Measurements from ENCODE around the gene IDUA. TPM values are rescaled to one million over a fixed set of nuclear protein-coding genes. Genes with fewer than 3 reads are reported as not detected.

The IDUA gene
- total RNA-seq, 3 donors from 2014 or later (not counting 1 experiment from before 2014, with no cell fraction given): 38.7 to 43.6 (median 43.0) TPM

DNA sequence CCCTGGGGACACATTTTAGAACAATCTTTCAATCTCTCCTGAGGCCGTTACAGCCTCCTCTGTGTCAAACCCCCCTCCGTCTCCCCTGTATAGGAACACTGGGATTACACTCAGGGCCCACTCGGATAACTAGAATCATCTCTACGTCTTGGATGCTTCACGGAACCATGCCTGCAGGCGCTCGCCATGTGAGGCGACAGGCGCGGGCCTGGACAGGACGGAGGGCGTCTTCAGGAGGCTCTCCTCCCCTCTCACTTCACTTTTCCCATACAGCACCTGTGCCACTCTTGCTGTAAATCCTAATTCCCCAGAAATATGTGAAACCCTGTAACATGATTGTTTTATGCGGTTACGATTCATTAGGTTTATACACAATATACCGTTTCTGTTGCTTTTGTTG, 4.0 kb upstream of the IDUA start:
- Mint-ChIP-seq H3K27ac (no peak overlapping the region), H3K9me3 (no peaks in the 10 kb centered on the region), H3K27me3 (ENCODE audit: low read depth in 2 of 2) (no peaks in the 10 kb centered on the region), H3K4me3 (no peak overlapping the region), H3K36me3 (no peaks in the 10 kb centered on the region), H3K4me1 (peaks cover 23 to 29% of the 10 kb centered on the region in 2 donors)
- DNase-seq (no peak), ATAC-seq (no peak)
- peaks cover 36% of the 10 kb centered on the region for H3K4me1 ChIP-seq (ENCODE audit: control insufficient read depth, insufficient read depth, low read length)
- intact Hi-C loops (cut with micrococcal nuclease): no loop called here
- H3K27ac ChIP-seq (ENCODE audit: low read length): no peak overlapping the region
- no peak overlapping the region for H3K4me3 ChIP-seq (ENCODE audit: low read length)
- WGBS (ENCODE audit: insufficient coverage): 96% methylated on average over 15 of the region's 15 CpGs
- TF ChIP-seq, protein P1, sequence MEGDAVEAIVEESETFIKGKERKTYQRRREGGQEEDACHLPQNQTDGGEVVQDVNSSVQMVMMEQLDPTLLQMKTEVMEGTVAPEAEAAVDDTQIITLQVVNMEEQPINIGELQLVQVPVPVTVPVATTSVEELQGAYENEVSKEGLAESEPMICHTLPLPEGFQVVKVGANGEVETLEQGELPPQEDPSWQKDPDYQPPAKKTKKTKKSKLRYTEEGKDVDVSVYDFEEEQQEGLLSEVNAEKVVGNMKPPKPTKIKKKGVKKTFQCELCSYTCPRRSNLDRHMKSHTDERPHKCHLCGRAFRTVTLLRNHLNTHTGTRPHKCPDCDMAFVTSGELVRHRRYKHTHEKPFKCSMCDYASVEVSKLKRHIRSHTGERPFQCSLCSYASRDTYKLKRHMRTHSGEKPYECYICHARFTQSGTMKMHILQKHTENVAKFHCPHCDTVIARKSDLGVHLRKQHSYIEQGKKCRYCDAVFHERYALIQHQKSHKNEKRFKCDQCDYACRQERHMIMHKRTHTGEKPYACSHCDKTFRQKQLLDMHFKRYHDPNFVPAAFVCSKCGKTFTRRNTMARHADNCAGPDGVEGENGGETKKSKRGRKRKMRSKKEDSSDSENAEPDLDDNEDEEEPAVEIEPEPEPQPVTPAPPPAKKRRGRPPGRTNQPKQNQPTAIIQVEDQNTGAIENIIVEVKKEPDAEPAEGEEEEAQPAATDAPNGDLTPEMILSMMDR (IDR thresholded peaks at IDR 0.05): no peak
- H3K27me3 ChIP-seq (ENCODE audit: control insufficient read depth, insufficient read depth, low read length): no peaks in the 10 kb centered on the region
- H3K9me3 ChIP-seq (ENCODE audit: control insufficient read depth, insufficient read depth, low read length): no peaks in the 10 kb centered on the region
- H3K36me3 ChIP-seq (ENCODE audit: control insufficient read depth, insufficient read depth, low read length): no peaks in the 10 kb centered on the region

DNA sequence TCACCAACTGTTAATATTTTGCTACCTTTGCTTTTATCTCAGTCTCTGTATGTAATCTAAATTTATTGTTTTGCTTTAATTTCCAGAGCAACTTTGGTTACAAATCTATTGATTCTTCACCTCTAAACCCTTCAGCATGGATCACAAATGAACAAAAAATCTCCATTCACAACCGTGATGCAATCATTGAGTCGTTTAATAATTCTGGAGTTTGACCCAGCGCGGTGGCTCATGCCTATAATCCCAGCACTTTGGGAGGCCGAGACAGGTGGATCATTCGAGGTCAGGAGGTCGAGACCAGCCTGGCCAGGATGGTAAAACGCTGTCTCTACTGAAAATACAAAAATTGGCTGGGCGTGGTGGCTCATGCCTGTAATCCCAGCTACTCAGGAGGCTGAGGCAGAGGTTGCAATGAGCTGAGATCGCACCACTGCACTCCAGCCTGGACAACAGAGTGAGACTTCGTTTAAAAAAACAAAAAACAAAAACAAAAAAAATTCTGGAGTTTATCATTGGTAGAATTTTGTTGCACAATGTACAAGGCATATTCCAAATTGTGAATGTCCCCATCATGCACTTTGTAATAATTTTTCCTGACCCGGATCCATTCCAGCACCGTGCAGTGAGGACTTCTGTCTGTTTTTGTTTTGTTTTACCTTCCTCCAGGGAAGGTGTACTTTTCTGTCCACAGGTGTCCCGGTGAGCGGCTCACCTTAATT, 2.3 kb upstream of the IDUA start:
- intact Hi-C loops (cut with micrococcal nuclease): loop anchor here (1.0 kb wide), 1 partner anchor 11 kb away; the partner anchor contains the start of gene DGKQ
- DNase-seq (no peak), ATAC-seq (no peak)
- Histone ChIP-seq H3K36me3 (ENCODE audit: control insufficient read depth, insufficient read depth, low read length) (no peaks in the 10 kb centered on the region), H3K27ac (ENCODE audit: low read length) (no peak overlapping the region), H3K9me3 (ENCODE audit: control insufficient read depth, insufficient read depth, low read length) (no peaks in the 10 kb centered on the region), H3K27me3 (ENCODE audit: control insufficient read depth, insufficient read depth, low read length) (no peaks in the 10 kb centered on the region), H3K4me1 (ENCODE audit: control insufficient read depth, insufficient read depth, low read length) (peaks cover 34% of the 10 kb centered on the region), H3K4me3 (ENCODE audit: low read length) (no peak overlapping the region)
- 86% methylated on average over 14 of the region's 15 CpGs for WGBS (ENCODE audit: insufficient coverage)
- peaks cover 23 to 29% of the 10 kb centered on the region in 2 donors for H3K4me1 Mint-ChIP-seq
- H3K36me3 Mint-ChIP-seq: no peaks in the 10 kb centered on the region
- TF ChIP-seq, protein P1 (IDR thresholded peaks at IDR 0.05): no peak
- no peaks in the 10 kb centered on the region for H3K27me3 Mint-ChIP-seq (ENCODE audit: low read depth in 2 of 2)
- no peaks in the 10 kb centered on the region for H3K9me3 Mint-ChIP-seq
- H3K4me3 Mint-ChIP-seq: peak overlapping the region; percentile 93
- peak overlapping the region in 1 of 2 donors; percentile 12 for H3K27ac Mint-ChIP-seq

DNA sequence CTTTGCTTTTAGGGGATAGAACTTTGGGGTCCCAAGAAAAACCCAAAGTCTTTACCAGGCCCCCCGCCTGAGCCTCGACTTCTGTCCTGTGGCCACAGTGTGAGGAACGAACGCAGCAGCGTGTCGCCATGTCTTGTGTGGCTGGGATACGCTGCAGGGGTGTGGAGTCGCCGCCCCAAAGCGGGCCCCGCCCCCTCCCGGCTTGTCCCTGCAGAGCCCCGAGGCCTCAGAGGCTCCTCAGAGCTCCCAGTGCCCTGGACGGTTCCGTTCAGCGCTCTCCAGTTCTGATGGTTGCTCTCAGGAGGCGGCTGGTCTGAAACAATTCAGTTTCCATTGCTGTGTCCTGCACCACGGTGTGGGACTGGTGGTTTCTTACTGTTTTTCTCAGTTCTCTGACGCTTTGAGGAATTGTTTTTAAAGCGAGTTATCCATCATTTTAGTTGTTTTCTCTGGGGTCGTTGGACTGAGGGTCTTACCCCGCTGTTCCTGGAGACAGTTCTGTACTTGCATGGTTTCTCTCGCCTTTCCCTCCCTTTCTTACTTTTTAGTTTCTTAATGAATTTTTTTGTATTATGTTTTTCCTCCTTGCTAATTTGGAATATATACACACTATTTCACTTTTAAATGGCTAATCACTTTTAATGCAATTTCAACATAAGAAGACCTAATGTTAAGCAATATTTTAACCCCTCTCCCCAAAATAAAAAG, 1.6 kb upstream of the IDUA start:
- Mint-ChIP-seq H3K4me3 (peak overlapping the region; percentile 93), H3K27me3 (ENCODE audit: low read depth in 2 of 2) (no peaks in the 10 kb centered on the region), H3K36me3 (no peaks in the 10 kb centered on the region), H3K9me3 (no peaks in the 10 kb centered on the region), H3K4me1 (peaks cover 23 to 29% of the 10 kb centered on the region in 2 donors), H3K27ac (peak overlapping the region; percentile 12 to 81)
- no peak overlapping the region for H3K4me3 ChIP-seq (ENCODE audit: low read length)
- no peaks in the 10 kb centered on the region for H3K9me3 ChIP-seq (ENCODE audit: control insufficient read depth, insufficient read depth, low read length)
- H3K4me1 ChIP-seq (ENCODE audit: control insufficient read depth, insufficient read depth, low read length): peaks cover 30% of the 10 kb centered on the region
- peak; percentile 56 to 71 for DNase-seq
- WGBS (ENCODE audit: insufficient coverage): 34% methylated on average over 21 of the region's 23 CpGs
- TF ChIP-seq, protein P1 (IDR thresholded peaks at IDR 0.05): no peak
- intact Hi-C loops (cut with micrococcal nuclease): loop anchor here (1.0 kb wide), 1 partner anchor 12 kb away; the partner anchor contains the start of gene DGKQ
- no peak overlapping the region for H3K27ac ChIP-seq (ENCODE audit: low read length)
- H3K36me3 ChIP-seq (ENCODE audit: control insufficient read depth, insufficient read depth, low read length): peaks cover 2% of the 10 kb centered on the region
- H3K27me3 ChIP-seq (ENCODE audit: control insufficient read depth, insufficient read depth, low read length): no peaks in the 10 kb centered on the region
- ATAC-seq: peak in 2 of 3 donors; percentile 31 to 41
